ENCODE measurements around the gene DIAPH2.
"Not testable (repeated sequence)": the region's sequence is repeated elsewhere in the genome, so short reads cannot be mapped to it uniquely, and the experiment has no call there.

The DIAPH2 gene

GRCh38 chrX:96833333-96833732 is 148.7 kb downstream of the DIAPH2 start:
- no peak for DNase-seq (ENCODE audit: low read depth)

- no peak for DNase-seq (ENCODE audit: low read depth)
These were observed 149.5 kb downstream of the DIAPH2 start for GRCh38 chrX:96834137-96834536.

GRCh38 chrX:96835660-96836289 is 151.1 kb downstream of the DIAPH2 start:
- DNase-seq (ENCODE audit: low read depth) = no peak

GRCh38 chrX:96837808-96838207 is 153.2 kb downstream of the DIAPH2 start:
- no peak for DNase-seq (ENCODE audit: low read depth)

- no peak for DNase-seq (ENCODE audit: low read depth)
These were observed 153.9 kb downstream of the DIAPH2 start for GRCh38 chrX:96838537-96838936.

GRCh38 chrX:96841325-96841724 is 156.7 kb downstream of the DIAPH2 start:
- no peak for DNase-seq (ENCODE audit: low read depth)

GRCh38 chrX:96841866-96842265 is 157.2 kb downstream of the DIAPH2 start:
- DNase-seq (ENCODE audit: low read depth) = not testable (repeated sequence)

GRCh38 chrX:96843566-96843965 is 158.9 kb downstream of the DIAPH2 start:
- no peak for DNase-seq (ENCODE audit: low read depth)

GRCh38 chrX:96846841-96847240 is 162.2 kb downstream of the DIAPH2 start:
- DNase-seq (ENCODE audit: low read depth) = no peak

- not testable (repeated sequence) for DNase-seq (ENCODE audit: low read depth)
These were observed 174.8 kb downstream of the DIAPH2 start for GRCh38 chrX:96859422-96859821.

GRCh38 chrX:96861218-96861617 is 176.6 kb downstream of the DIAPH2 start:
- no peak for DNase-seq (ENCODE audit: low read depth)

- DNase-seq (ENCODE audit: low read depth) = no peak
These were observed 177.0 kb downstream of the DIAPH2 start for GRCh38 chrX:96861661-96862060.

GRCh38 chrX:96883608-96884007 is 199.0 kb downstream of the DIAPH2 start, which contains the start of gene RPA4:
RPA4 (plus strand) TSS chrX:96883908; CDS start chrX:96884311, 403 bp downstream.
- no peak for DNase-seq (ENCODE audit: low read depth)

- DNase-seq (ENCODE audit: low read depth) = no peak
These were observed 199.4 kb downstream of the DIAPH2 start for GRCh38 chrX:96884027-96884426.

GRCh38 chrX:96889726-96890125 is 205.1 kb downstream of the DIAPH2 start:
- DNase-seq (ENCODE audit: low read depth) = no peak

- no peak for DNase-seq (ENCODE audit: low read depth)
These were observed 222.1 kb downstream of the DIAPH2 start for GRCh38 chrX:96906741-96907140.

- no peak for DNase-seq (ENCODE audit: low read depth)
These were observed 223.1 kb downstream of the DIAPH2 start for GRCh38 chrX:96907516-96908272.

GRCh38 chrX:96909291-96909690 is 224.6 kb downstream of the DIAPH2 start:
- DNase-seq (ENCODE audit: low read depth) = no peak

- no peak for DNase-seq (ENCODE audit: low read depth)
These were observed 234.2 kb downstream of the DIAPH2 start for GRCh38 chrX:96918864-96919263.

- DNase-seq (ENCODE audit: low read depth) = no peak
These were observed 235.0 kb downstream of the DIAPH2 start for GRCh38 chrX:96919672-96920071.

GRCh38 chrX:96924581-96924980 is 239.9 kb downstream of the DIAPH2 start:
- no peak for DNase-seq (ENCODE audit: low read depth)

- DNase-seq (ENCODE audit: low read depth) = no peak
These were observed 244.4 kb downstream of the DIAPH2 start for GRCh38 chrX:96929036-96929435.

- DNase-seq (ENCODE audit: low read depth) = no peak
These were observed 273.1 kb downstream of the DIAPH2 start for GRCh38 chrX:96957718-96958117.

GRCh38 chrX:96971812-96972211 is 287.2 kb downstream of the DIAPH2 start:
- DNase-seq (ENCODE audit: low read depth) = no peak
